ENCODE results near the gene IL4.
"Not testable (repeated sequence)": the region's sequence is repeated elsewhere in the genome, so short reads cannot be mapped to it uniquely, and the experiment has no call there.

The IL4 gene
- total RNA-seq, result 0 to 0.03 (median 0) reads per million in 18 experiments

GRCh38 chr5:132673939-132674630 is at the start of gene IL4:
Gene IL4 (plus strand): TSS chr5:132673989. CDS start chr5:132674051, 62 bp downstream.
- no peak for DNase-seq

DNA sequence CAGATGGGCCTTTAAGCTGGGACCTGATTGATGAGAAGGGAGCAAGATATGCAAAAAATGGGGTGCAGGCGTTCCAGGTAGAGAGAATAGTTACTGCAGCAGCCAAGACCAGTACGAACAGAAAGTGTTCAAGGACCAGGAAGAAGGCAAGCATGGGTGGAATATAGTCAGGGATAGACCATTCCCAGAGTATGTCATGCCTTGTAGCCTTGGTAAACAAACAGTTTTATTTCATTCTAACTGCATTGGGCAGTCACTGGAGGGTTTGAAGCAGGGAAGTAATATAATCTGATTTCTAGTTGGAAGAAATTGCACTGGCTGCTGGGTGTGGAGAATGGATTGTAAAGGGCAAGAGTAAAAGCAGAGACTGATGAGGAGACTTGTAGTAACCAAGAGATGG is 46.3 kb upstream of the IL4 start:
- no peak for DNase-seq

DNA sequence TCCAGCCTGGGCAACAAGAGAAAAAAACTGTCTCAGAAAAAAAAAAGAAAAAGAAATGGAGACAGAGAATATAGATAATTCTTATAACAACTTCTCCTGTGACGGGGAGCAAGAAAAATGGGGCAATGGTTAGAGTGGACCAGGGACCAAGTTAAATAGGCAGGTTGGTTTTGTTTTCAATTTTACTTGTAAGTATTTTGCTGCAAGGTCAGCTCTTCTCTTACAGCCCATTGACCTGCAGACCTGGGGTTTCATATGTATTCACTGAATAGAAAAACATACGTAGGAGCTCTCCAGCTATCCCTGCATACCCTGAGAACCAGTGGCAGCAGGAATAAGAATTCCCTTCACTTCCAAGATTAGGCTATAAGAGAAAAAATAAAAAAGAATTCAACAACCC is 45.0 kb upstream of the IL4 start:
- no peak for DNase-seq

DNA sequence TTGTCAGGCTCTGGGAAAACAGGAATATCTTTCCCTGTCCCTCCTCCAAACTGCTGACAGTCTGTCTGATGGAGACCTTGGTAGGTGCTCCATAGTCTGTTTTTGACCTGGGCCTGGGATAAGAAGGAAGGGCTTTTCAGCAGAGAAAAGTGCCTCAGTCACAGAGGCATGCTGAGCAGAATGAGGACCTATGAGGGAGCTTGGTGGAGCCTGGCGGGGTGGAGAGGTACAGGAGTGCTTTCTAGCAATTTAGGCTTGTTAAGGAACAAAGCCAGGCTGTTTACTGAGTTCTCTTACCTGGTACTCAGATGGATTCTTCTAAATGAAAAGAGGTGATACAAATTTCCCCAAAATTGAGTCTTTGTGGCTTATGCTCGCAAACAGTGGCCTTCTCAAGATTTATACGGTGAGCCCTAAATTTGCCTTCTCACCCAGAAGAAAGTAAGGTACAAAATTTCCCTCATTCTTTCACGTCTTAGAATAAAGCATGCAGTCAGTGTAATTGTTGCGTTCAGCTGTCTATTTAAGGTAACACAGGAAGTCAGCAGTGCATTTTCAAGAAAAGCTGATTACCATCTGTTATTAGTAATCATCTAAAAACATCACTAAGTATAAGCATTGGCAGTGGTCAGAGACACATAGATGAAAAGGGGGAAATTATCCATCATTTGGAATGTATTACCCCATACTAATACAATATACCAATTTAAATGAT is 44.4 kb upstream of the IL4 start:
- no peak for DNase-seq

GRCh38 chr5:132633587-132633986 is 40.2 kb upstream of the IL4 start:
- not testable (repeated sequence) for DNase-seq

GRCh38 chr5:132635873-132636272 is 37.9 kb upstream of the IL4 start:
- DNase-seq, result no peak

DNA sequence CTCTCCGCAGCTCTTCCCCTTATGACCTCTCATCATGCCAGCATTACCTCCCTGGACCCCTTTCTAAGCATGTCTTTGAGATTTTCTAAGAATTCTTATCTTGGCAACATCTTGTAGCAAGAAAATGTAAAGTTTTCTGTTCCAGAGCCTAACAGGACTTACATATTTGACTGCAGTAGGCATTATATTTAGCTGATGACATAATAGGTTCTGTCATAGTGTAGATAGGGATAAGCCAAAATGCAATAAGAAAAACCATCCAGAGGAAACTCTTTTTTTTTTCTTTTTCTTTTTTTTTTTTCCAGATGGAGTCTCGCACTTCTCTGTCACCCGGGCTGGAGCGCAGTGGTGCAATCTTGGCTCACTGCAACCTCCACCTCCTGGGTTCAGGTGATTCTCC is 36.5 kb upstream of the IL4 start:
- DNase-seq, result no peak

DNA sequence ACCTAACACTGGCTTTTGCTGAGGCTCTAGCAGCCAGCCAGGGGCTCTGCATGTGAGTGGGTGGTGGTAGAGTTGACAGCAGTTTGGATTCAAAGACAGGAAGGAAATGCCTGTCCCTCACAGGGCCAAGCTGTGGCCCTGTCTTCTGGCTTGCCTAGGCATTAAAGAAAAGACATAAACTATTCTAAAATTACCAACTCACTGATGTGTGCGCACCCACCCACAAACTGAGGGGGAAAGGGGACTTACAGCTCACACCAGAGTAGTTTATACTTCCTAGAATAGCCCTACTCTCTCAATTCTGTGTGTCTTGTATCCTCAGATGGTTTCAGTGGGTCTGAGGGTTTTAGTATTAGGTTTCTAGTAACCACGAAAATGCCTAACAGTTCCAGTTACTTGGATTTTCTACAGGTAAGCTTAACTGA is 34.1 kb upstream of the IL4 start:
- no peak for DNase-seq

GRCh38 chr5:132640613-132641012 is 33.2 kb upstream of the IL4 start:
- DNase-seq, result no peak

- no peak for DNase-seq
Measured at GRCh38 chr5:132641241-132641723, 32.5 kb upstream of the IL4 start.

GRCh38 chr5:132641841-132642240 is 31.9 kb upstream of the IL4 start:
- no peak for DNase-seq

DNA sequence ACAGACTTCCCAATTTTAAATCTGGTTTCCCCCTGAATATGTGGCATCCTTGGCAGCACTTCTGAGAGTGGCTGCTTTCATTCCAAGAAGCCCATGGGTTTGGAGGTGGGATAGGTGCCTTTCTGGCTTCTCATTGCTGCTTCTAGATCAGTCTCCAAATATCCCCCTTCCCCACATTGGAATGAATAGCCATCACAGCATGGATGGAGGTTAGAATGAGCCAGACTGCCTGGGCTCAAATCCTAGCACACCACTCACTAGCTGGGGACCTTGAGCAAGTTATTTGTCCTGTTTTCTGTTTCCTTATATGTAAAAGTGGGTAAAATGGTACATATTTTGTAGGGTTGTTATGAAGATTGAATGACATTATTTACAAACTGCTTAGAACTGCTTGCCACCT is 29.6 kb upstream of the IL4 start:
- DNase-seq, result no peak

- no peak for DNase-seq
Measured at GRCh38 chr5:132646583-132647266, 27.1 kb upstream of the IL4 start.

DNA sequence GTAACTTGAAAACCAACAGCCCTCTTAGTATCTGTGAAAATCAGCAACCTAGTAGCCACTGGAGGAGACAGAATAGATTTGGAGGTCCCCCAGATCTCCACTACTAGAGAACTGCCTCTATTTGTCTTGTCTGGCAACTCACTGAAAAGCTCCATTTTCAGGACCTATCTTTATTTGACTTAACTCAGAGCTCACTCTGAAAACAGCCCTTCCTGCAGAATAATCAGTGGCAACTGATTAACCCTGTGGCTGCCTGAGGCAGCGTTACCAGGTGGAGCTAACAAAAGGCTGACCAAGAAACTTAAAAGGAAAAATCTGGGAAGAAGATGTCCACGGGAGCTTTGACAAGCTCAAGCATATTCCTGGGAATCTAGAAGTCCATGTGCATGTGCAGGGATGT is 26.3 kb upstream of the IL4 start:
- DNase-seq, result no peak

GRCh38 chr5:132648355-132648754 is 25.4 kb upstream of the IL4 start:
- DNase-seq, result no peak

GRCh38 chr5:132651838-132652469 is 21.8 kb upstream of the IL4 start:
- no peak for DNase-seq

GRCh38 chr5:132653716-132654115 is 20.1 kb upstream of the IL4 start:
- no peak for DNase-seq

DNA sequence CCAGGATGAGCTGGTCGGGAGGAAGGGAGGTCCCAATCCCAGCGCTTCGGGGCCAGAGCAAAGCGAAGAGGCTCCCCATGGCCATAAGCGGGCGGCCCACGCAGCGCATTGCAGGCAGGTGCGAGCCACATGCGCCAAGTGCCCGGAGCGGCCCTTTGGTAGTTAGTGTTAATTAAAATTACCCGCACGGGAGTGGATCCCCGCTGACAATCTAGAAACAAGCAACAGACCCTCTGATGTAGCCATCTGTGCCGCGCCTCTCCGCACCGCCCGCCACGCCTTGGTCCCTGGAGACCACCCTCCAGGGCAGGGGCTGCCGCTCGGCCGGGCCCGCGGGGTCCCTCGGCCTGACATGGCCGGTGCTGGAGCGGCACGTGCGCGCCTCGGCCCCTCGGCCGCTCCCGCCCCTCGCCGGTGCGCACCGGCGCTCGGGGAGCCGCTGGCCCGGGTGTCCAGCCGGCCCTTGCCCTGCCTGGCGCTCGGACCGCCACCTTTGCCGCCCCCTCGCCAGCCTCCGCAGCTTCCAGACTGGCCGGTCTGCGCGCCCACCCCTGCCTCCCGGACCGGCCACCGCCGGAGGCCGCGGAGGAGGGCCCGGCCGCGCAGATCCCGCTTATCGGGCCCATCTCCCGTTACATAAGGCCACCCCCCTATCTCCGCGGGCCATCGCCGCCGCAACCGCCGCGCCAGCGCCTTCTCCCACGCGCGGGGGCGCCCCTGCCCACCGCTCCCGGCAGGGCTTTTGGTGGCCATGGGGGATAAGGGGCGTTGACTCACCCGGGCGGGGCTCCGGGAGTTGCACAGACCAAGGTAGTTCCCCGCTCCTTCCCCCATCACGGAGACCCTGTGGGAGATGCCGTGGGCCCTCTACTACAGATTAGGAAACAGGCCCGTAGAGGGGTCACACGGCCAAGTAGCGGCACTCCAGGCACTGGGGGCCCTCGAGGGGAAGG is 17.7 kb upstream of the IL4 start:
- no peak for DNase-seq

DNA sequence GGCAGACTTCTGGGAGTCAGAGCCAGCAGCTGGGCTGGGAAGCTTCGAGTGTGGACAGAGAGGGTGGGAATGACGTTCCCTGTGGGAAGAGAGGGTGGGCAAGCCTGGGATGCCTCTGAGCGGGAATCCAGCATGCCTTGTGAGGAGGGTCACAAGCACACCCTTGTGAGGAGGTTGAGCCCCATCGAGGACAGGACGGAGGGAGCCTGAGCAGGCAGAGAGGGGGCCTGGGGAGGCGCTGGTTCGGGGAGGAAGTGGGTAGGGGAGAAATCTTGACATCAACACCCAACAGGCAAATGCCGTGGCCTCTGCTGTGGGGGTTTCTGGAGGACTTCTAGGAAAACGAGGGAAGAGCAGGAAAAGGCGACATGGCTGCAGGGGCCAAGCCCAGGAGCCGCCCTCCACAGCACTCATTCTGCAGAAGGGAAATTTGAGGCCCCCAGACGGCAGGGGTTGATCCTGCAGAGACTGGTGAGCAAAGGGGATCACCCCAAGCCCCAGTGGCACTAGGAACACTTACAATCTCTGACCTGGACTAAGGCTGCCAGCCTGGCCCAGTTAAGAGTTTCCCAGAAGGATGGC is 16.9 kb upstream of the IL4 start:
- DNase-seq, result no peak

DNA sequence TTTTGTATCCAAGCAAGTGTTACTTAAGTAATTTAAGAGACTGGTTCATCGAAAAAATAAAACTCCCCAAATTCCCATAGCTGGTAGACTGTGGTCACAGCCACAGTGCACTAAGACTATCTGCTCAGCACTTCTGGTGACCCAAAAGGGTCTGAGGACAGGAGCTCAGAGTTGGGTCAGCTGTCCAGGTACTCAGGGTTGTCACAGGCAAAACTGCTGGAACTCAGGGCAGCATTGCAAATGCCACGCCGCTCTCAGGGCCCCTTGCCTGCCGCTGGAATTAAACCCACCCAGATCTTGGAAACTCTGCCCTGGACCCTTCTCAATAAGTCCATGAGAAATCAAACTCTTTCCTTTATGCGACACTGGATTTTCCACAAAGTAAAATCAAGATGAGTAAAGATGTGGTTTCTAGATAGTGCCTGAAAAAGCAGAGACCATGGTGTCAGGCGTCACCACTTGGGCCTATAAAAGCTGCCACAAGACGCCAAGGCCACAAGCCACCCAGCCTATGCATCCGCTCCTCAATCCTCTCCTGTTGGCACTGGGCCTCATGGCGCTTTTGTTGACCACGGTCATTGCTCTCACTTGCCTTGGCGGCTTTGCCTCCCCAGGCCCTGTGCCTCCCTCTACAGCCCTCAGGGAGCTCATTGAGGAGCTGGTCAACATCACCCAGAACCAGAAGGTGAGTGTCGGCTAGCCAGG is 16.0 kb upstream of the IL4 start, which contains the start of gene IL13:
TSS of gene IL13 (plus strand) at position 498 of the 705 bp plus-strand sequence. CDS start at position 512, 14 bp downstream.
- DNase-seq, result no peak

All from inflammatory macrophage (primary cell).